Activated T-helper 1 cell treated with anti-CD3 and anti-CD28 coated beads, Interleukin-12 subunit alpha, Interleukin-12 subunit beta, Interleukin-2, Interleukin-4 antibody, amounts not matched to agents 30 ng/mL and 10 ng/mL and 1 ng/mL, durations not matched to agents 14 hours and 24 hours and 36 hours (primary cell): ENCODE measurements around the gene CTNND2. TPM values are rescaled to one million over a fixed set of nuclear protein-coding genes. Genes with fewer than 3 reads are reported as not detected.

ENCODE experiments used
- DNase-seq: peaks from one replicate; pipeline ENCODE4 v3.0.0; 2021; ENCODE audit warnings: low spot score
- H3K27ac Mint-ChIP-seq: one replicate; pipeline ENCODE4 v1.8.0; 2021; ENCODE audit warnings: mild to moderate bottlenecking, mixed read lengths
- H3K27me3 Mint-ChIP-seq: one replicate; pipeline ENCODE4 v1.8.0; 2022; ENCODE audit warnings: mild to moderate bottlenecking, moderate library complexity, mixed read lengths; ENCODE audit not compliant: insufficient read depth
- H3K36me3 Mint-ChIP-seq: one replicate; pipeline ENCODE4 v1.8.0; 2021; ENCODE audit warnings: low read depth, mixed read lengths
- H3K4me1 Mint-ChIP-seq: one replicate; pipeline ENCODE4 v1.8.0; 2021; ENCODE audit warnings: low read depth, mixed read lengths
- H3K4me3 Mint-ChIP-seq: one replicate; pipeline ENCODE4 v1.8.0; 2021; ENCODE audit warnings: mild to moderate bottlenecking, moderate library complexity, mixed read lengths
- H3K9me3 Mint-ChIP-seq: one replicate; pipeline ENCODE4 v1.8.0; 2021; ENCODE audit warnings: mixed read lengths
- intact Hi-C: fragments of 100-400 bp; cut with micrococcal nuclease; formaldehyde crosslinking; loops from one replicate; pipeline ENCODE4 v1.15.1; 2024
- total RNA-seq: library from RNA; stranded (reverse); gene quantifications from 2 replicates; pipeline ENCODE4 v1.2.3, GENCODE V29; 2022

Gene CTNND2
- total RNA-seq, 1 donor from 2014 or later: not detected

DNA sequence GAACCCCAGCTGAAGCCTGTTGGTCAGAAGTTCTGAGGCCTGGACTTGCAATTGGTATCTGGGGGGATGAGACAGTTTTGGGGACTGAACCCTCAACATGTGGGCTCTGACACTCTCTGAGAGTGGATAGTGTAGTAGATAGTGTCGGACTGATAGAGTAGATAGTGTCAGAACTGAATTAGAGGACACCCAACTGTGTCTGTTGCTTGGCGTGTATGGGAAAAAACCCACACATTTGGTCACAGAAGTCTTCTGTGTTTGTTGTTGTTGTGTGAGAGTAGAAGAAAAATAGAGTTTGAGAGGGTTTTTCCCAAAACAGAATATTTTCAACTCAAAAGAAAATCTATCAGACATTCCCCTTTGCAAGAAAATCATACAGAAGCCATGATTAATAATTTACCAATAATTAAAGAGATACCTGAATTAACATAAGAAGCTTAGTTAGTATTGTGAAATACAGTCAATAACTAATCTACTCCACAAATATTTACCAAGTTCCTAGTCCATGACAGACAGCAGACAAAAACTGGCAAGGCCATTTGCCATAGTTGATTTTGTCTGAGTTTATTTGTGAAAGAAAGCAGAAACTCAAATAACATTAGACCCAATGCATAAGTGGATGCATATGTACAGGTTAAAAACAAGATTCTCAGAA, 170.9 kb downstream of the CTNND2 start:
- Mint-ChIP-seq H3K4me1 (no peaks in the 10 kb centered on the region), H3K36me3 (no peaks in the 10 kb centered on the region), H3K9me3 (peaks cover 3% of the 10 kb centered on the region), H3K27me3 (no peaks in the 10 kb centered on the region), H3K27ac (no peak overlapping the region), H3K4me3 (no peak overlapping the region)
- intact Hi-C loops: no loop called here
- DNase-seq: no peak

DNA sequence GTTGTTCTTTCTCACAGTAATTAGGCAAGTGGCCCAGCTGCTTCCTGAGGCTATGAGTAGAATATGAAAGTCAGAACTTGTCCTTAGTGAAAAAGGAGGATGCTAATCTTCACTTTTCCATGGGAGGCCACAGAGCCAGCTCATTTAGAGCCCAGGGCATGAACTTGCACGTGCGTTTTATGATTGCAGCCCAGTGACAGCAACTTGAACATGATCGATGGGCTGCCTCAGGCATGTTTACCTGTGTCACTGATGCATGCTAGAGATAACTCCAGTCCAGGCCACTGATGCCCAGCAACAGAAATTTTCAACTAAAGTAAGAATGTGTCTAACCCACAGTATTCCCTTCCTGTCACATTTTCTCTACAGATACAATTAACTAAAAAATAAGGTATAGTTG, 179.3 kb downstream of the CTNND2 start:
- Mint-ChIP-seq H3K27me3 (no peaks in the 10 kb centered on the region), H3K9me3 (peaks cover 5% of the 10 kb centered on the region), H3K27ac (no peak overlapping the region), H3K4me3 (no peak overlapping the region), H3K4me1 (no peaks in the 10 kb centered on the region), H3K36me3 (no peaks in the 10 kb centered on the region)
- intact Hi-C loops: no loop called here
- DNase-seq: no peak

DNA sequence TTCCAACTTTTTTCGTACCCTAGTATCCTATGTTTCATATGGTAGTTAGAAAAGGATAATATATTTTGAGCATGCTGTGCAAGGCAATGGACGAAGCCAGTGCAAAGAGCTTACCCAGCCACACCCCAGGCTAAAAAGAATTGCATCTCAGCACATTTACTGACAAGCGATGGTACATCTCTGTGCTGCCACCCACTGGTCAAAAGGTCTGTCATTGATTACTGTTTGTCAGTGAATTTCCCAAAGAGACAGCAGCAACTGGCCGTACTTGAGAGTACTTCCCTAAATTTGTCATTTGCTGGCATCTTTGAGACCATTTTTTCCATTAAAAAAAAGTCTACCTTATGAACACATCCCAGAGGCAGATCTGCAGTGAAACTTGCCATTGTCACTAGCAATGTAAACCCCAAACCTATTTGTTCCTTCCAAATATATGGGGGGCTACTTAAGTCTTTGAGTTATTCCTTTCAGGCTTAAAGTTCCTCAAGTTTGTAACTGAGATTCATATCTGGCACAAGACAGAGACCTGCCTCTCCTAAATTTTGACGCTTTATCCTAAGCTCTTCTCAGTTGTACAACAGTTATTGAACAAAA, 184.3 kb downstream of the CTNND2 start:
- Mint-ChIP-seq H3K4me3 (no peak overlapping the region), H3K9me3 (peaks cover 5% of the 10 kb centered on the region), H3K27ac (no peak overlapping the region), H3K36me3 (no peaks in the 10 kb centered on the region), H3K4me1 (no peaks in the 10 kb centered on the region), H3K27me3 (no peaks in the 10 kb centered on the region)
- intact Hi-C loops: no loop called here
- no peak for DNase-seq

GRCh38 chr5:11715461-11716196, 188.6 kb downstream of the CTNND2 start:
- intact Hi-C loops: no loop called here
- no peak for DNase-seq
- Mint-ChIP-seq H3K36me3 (no peaks in the 10 kb centered on the region), H3K4me1 (no peaks in the 10 kb centered on the region), H3K27me3 (no peaks in the 10 kb centered on the region), H3K9me3 (no peaks in the 10 kb centered on the region), H3K27ac (no peak overlapping the region), H3K4me3 (no peak overlapping the region)

DNA sequence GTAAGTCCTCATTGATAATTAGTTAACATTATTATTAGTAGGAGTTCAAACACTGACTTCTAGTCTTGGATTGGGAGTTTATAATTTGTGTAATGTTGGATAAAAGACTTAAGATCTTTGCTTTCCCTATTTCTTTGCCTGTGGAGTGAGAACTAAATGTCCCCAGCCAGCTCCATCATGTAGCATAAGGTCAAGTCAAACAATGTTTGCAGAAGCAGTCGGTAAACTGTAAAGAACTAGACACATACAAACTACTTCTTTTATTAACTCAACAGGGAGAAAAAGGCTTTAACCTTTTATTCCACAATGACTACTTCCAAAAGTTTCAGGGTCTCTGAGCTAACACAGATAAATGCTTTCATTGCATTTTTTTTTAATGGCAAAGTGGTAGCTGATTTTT, 192.3 kb downstream of the CTNND2 start:
- no peak for DNase-seq
- Mint-ChIP-seq H3K27me3 (no peaks in the 10 kb centered on the region), H3K4me1 (no peaks in the 10 kb centered on the region), H3K9me3 (no peaks in the 10 kb centered on the region), H3K27ac (no peak overlapping the region), H3K4me3 (no peak overlapping the region), H3K36me3 (no peaks in the 10 kb centered on the region)
- intact Hi-C loops: no loop called here

DNA sequence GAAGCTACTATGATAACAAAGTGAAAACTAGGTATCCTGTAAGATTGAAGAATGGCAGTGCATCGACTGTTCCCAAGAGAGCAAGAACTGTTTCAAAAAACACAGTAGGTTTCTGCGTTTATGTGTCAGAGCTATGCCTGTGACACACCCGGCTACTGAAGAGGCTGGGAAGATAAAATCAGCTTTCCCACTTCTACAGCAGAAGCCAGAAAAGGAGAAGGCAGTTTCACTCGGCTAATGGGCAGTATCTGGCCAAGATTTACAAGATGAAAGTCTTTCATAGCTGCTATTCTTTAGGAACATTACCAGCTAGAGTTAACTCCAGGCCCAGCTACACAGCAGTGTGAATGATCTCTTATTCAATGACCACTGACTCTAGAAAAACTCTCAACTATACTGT, 195.2 kb downstream of the CTNND2 start:
- no peak overlapping the region for H3K27ac Mint-ChIP-seq
- H3K27me3 Mint-ChIP-seq: no peaks in the 10 kb centered on the region
- H3K4me1 Mint-ChIP-seq: no peaks in the 10 kb centered on the region
- no peaks in the 10 kb centered on the region for H3K36me3 Mint-ChIP-seq
- intact Hi-C loops: no loop called here
- H3K4me3 Mint-ChIP-seq: no peak overlapping the region
- no peaks in the 10 kb centered on the region for H3K9me3 Mint-ChIP-seq
- DNase-seq: no peak

DNA sequence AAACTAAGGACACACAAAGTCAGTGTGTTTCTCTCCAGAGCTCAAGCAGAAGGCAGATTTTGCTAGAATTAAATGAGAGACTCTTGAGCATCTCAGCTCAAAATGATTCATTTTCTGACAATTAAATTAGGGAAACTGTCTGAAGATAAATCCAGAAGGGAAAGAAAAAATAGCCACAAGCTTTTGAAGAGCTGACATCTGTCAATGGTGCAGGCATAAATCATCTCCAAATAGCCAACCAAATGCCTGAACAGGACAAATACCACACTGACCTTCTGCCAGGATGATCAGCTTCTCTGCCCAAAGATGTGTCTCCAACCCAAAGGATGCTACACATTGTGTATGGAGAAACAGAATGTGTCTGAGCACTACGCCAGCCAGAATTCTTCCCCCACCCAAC, 199.3 kb downstream of the CTNND2 start:
- no peaks in the 10 kb centered on the region for H3K9me3 Mint-ChIP-seq
- no peak for DNase-seq
- H3K4me1 Mint-ChIP-seq: no peaks in the 10 kb centered on the region
- no peak overlapping the region for H3K4me3 Mint-ChIP-seq
- H3K36me3 Mint-ChIP-seq: no peaks in the 10 kb centered on the region
- intact Hi-C loops: no loop called here
- no peak overlapping the region for H3K27ac Mint-ChIP-seq
- no peaks in the 10 kb centered on the region for H3K27me3 Mint-ChIP-seq

DNA sequence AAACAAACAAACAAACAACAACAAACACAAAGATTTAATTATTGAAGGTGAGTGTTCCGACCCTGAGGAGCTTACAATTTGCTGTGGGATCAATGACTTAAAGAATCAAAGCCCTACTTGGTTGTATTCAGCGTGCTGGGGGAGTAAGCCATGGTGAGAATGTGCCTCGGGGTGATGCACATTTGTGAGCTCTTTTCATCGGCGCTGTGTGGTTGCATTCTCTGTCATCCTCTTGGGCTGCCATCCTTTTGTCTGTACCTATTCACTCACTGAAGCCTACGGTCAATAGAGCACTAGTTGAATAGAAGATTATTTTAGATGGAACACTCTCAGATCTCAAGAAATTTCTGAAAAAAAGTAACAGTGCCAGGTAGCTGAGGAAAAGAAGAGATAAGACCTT, 203.9 kb downstream of the CTNND2 start:
- no peaks in the 10 kb centered on the region for H3K27me3 Mint-ChIP-seq
- no peak overlapping the region for H3K27ac Mint-ChIP-seq
- no peaks in the 10 kb centered on the region for H3K36me3 Mint-ChIP-seq
- H3K4me1 Mint-ChIP-seq: no peaks in the 10 kb centered on the region
- no peak for DNase-seq
- H3K9me3 Mint-ChIP-seq: no peaks in the 10 kb centered on the region
- H3K4me3 Mint-ChIP-seq: no peak overlapping the region
- intact Hi-C loops: no loop called here

- H3K27ac Mint-ChIP-seq: no peak overlapping the region
- H3K27me3 Mint-ChIP-seq: no peaks in the 10 kb centered on the region
- H3K4me1 Mint-ChIP-seq: no peaks in the 10 kb centered on the region
- H3K9me3 Mint-ChIP-seq: no peaks in the 10 kb centered on the region
- intact Hi-C loops: no loop called here
- H3K4me3 Mint-ChIP-seq: no peak overlapping the region
- no peaks in the 10 kb centered on the region for H3K36me3 Mint-ChIP-seq
- DNase-seq: no peak
Measured at GRCh38 chr5:11692636-11693035, 211.6 kb downstream of the CTNND2 start.

DNA sequence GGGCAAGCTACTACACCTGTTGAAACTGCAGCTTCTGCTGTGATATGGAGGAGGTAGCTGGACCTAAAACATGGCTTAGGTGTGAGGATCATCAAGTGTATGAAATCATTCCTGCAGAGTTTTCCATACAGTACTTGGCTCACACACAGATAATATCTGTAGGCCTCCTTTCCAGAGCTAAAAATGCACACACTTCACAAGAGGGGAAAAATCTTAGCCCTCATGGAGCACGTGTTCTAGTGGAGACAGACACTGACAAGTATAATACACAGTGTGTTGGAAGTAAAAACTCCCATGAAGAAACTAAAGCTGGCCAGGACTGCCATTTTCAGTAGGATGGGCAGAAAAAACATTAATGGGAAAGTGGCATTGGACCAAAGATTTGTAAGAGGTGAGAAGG, 216.7 kb downstream of the CTNND2 start:
- Mint-ChIP-seq H3K9me3 (no peaks in the 10 kb centered on the region), H3K27ac (no peak overlapping the region), H3K4me3 (no peak overlapping the region), H3K4me1 (no peaks in the 10 kb centered on the region), H3K36me3 (no peaks in the 10 kb centered on the region), H3K27me3 (no peaks in the 10 kb centered on the region)
- DNase-seq: no peak
- intact Hi-C loops: no loop called here

DNA sequence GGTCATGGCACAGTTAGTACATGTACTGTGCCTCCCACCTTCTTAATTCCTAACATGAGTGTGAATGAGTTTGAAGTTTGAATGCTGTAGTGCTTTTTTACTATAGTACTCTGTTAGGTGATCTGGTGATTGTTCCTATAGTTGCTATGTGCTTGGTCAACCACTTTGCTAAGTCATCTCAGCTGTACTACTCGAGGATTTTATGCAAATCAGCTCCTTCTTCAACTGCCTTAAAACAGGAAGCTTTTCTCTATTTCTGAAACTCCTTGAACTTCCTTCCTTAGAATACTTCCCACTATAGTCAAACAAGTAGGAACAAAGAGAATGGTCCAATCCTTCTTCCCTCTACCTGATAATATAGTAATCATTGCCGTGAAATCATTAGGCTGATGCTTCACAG, 219.6 kb downstream of the CTNND2 start:
- Mint-ChIP-seq H3K36me3 (no peaks in the 10 kb centered on the region), H3K4me1 (no peaks in the 10 kb centered on the region), H3K4me3 (no peak overlapping the region), H3K27ac (no peak overlapping the region), H3K27me3 (no peaks in the 10 kb centered on the region), H3K9me3 (no peaks in the 10 kb centered on the region)
- no peak for DNase-seq
- intact Hi-C loops: no loop called here

DNA sequence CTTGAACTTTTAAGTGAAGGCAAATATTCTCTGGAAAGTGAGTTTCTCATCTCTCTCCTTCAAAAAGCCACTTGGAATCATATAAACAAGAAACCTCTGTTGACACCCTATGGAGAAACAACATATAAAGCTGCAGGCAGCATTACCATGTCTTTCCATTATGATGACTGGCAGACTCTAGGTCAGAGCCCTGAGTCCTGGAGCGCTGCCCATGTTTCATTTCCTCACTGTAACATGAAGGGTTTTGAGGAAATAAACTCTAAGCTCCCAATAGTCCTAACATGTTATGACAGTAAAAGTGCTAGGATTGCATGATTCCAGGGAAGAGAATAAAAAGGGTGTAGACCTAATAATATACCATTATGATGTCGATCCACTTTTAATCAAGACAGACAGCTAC, 220.6 kb downstream of the CTNND2 start:
- no peaks in the 10 kb centered on the region for H3K27me3 Mint-ChIP-seq
- H3K4me3 Mint-ChIP-seq: no peak overlapping the region
- H3K36me3 Mint-ChIP-seq: no peaks in the 10 kb centered on the region
- H3K9me3 Mint-ChIP-seq: no peaks in the 10 kb centered on the region
- intact Hi-C loops: no loop called here
- H3K4me1 Mint-ChIP-seq: no peaks in the 10 kb centered on the region
- no peak for DNase-seq
- H3K27ac Mint-ChIP-seq: no peak overlapping the region

GRCh38 chr5:11681796-11682195, 222.4 kb downstream of the CTNND2 start:
- no peaks in the 10 kb centered on the region for H3K36me3 Mint-ChIP-seq
- H3K9me3 Mint-ChIP-seq: peaks cover 6% of the 10 kb centered on the region
- intact Hi-C loops: no loop called here
- H3K4me3 Mint-ChIP-seq: no peak overlapping the region
- H3K27me3 Mint-ChIP-seq: no peaks in the 10 kb centered on the region
- H3K4me1 Mint-ChIP-seq: no peaks in the 10 kb centered on the region
- DNase-seq: no peak
- no peak overlapping the region for H3K27ac Mint-ChIP-seq
